ENCODE data around the gene UPK3A. TPM values are rescaled to one million over a fixed set of nuclear protein-coding genes. Genes with fewer than 3 reads are reported as not detected.
"Not testable (repeated sequence)": the region's sequence is repeated elsewhere in the genome, so short reads cannot be mapped to it uniquely, and the experiment has no call there.

The UPK3A gene
- total RNA-seq, 1 donor from 2014 or later, result not detected

DNA sequence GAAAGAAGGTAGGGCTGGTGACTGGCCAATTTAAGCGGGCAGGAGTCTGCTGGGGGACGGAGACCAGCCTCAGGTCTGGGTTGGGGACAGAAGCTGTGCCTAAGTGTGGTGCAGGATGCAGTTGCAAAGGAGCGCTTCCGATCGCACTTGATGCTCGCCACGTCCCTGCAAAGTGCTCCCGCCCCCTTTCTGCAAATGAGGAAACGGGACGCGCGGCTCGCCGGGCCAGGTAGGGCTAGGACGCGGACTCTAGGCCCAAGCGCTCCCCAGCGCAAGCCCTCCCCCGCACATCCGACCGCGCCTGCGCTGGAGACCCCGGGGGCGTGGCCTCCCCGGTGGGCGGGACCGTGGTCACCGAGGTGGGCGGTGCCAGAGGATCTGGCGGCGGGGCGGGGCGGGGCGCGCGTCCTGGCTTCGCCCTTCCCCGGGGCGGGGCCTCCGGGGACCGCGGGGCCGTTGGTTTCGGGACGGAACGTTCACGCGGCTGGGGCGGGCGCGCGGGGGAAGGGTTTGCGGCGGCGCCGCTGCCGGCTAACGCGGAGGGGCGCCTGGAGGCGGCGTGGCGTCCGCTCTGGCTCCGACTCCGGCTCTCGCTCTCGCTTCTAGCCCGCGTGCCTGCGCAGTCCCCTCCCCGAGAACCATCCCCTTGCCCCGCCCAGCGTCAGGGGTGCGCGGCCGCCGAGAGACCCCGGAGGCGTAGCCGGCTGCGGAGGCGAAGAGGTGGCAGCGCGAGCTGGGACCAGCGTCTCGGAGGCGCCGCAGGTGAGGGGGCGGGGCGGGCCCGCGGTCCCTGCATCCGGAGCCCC lies 24.9 kb downstream of the UPK3A start, which contains the start of gene FAM118A:
FAM118A (plus strand) TSS at position 513 of the 806 bp plus-strand sequence. CDS start 12,446 bp downstream, outside the sequence.
- peak; percentile 96 for ATAC-seq

DNA sequence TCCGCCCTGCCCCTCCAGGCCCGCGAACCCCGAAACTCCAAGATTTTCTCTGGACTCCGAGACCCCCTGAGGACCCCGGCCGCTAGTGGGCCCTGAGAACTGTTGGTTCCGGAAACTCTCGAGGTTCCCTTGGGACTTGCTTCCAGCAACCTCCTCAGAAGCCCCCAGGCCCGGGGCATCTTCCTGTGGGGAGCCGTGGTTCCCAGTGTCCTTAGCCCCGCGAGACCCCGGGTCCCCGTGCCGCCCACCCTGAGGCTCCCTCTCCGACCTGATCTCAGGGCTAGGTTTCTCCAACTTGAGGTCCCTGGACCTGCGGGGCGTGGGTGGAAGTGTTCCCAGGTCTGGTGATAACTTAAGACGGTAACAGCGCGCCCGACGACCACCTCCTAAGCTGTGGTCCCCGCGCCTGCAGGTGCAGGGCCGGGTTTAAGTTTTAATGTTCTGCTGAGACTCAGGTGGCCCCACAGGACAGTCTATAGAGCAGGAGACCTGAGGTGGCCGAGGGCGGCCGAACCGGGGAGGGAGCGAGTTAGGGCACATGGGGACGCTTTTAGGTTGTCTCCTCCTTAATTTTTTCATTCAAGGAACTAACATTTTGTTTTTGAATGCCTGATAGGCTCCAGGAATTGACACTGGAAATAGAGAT lies 25.7 kb downstream of the UPK3A start:
- no peak for ATAC-seq

DNA sequence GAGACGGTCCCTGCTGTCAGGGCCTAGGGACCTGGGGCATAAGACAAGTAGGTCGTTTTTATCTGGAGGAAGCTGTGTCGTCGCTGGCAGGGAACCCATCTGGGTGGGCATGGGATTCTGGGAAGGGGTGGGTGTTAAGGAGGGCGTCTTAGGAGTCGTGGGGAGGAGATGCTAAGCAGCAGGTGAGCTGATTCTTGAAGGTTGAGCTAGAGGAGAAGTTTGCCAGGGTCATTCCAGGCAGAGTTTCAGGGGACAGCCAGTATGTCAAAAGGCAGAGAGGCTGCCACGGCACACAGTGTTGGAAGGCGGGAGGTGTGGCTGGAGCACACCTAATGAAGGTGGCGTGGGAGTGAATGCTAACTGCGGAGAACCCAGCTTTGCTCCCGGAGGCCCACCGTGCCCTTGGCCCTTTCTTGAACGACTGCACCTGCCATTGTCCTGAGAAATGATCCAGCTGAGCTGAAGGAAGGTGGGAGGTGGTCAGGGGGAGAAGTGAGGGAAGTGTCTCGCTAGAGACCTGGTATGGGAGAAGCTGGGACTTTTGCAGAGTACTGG lies 26.3 kb downstream of the UPK3A start:
- ATAC-seq, result no peak

DNA sequence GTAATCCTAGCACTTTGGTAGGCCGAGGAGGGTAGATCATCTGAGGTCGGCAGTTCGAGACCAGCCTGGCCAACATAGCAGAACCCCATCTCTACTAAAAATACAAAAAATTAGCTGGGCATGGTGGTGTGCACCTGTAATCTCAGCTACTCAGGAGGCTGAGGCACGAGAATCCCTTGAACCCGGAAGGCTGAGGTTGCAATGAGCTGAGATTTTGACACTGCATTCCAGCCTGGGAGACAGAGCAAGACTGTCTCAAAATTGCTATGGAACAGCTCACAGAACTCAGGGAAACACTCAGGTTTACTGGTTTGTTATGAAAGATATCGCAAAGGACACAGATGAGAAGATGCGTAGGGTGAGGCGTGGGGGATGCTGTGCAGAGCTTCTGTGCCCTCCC lies 27.7 kb downstream of the UPK3A start:
- no peak for ATAC-seq

DNA sequence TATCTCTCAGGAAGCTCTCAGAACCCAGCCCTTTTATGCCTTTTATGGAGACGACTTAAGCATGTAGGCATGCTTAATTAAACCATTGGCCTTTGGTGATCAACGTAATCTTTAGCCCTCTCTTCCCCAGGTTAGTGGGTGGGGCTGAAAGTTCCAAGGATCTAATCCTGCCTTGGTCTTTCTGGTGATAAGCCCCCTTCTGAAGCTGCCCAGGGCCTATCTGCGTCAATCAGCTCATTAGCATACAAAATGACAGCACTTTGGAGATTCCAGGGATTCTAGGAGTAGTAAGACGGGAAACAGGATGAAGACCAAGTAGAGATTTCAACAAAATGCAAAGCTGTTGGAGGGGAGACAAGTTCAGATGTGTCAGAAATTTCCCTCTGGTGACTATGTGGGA lies 28.1 kb downstream of the UPK3A start:
- ATAC-seq, result no peak

DNA sequence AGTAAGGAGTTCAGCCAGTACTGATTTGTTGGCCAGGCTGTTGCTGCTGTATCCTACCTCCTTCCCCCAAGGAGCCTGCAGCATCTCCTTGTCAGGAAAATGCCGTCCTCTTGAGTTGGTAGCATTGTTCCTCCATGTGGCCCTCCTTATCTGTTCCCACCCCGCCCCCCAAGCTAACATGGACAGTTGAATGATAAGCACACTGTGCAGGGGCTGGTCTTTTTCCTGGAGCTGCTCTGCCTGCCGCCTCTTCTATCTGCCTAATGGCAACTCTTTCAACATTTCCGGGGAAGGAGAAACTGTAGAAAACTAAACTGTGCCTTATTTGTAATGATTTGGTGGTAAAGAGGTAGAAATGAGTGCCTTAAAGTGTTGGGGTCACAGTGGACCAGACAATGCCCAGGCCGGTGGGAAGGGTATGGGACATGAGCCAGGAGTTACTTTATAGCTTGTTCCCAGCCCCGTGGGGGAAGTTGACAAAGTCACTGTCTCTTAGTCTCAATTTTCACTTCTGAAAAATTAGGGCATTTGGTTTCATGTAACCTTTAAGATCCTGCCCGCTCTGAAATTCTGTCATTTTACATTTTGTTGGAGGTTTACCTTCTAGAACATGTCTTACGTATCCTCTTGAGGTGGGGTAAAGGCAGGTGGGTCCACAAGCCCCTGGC lies 29.4 kb downstream of the UPK3A start:
- no peak for ATAC-seq

DNA sequence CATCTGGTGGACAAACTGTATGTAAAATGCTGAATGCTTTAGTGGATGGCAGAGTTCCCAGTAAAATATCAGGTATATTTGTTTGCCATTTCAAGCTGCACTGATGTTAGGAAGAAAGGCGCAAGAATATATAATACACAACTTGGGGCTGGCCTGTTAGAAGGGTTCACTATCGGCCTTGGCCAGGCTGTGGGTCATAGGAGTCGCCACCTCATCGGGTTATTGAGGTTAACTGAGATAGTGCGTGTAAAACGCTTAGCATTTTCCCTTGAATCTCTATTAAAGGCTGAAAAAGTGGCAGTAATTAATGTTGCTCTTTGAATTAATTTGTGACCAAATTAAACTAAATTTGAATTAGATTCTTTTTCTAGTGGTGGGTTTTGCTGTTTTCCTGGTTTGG lies 30.0 kb downstream of the UPK3A start:
- ATAC-seq, result no peak

DNA sequence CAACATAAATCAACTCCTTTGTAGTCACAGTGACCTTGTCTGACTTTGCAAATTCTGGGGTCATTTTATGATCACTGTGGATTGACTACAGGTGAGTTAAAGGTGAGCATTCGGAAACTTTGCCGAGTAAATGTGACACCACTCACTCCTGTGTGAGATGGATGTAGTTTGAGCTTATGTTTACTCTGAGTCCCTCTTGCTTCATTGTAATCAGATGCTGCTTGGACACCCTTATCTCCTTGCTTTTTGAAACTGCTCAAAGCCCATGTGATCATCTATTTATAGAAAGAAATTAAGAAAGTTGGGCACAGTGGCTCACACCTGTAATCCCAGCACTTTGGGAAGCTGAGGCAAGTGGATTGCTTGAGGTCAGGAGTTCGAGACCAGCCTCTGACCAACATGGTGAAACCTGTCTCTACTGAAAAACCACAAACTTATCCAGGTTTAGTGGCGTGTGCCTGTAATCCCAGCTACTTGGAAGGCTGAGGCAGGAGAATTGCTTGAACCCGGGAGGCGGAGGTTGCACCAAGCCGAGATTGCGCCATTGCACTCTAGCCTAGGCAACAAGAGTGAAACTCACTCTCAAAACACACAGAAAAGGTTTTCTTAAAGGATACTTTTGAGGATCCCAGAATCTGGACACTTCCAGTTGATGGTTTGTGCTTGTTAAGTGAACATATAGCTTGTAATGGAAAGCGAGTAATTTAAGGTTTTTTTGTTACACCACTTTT lies 32.2 kb downstream of the UPK3A start:
- ATAC-seq, result no peak

DNA sequence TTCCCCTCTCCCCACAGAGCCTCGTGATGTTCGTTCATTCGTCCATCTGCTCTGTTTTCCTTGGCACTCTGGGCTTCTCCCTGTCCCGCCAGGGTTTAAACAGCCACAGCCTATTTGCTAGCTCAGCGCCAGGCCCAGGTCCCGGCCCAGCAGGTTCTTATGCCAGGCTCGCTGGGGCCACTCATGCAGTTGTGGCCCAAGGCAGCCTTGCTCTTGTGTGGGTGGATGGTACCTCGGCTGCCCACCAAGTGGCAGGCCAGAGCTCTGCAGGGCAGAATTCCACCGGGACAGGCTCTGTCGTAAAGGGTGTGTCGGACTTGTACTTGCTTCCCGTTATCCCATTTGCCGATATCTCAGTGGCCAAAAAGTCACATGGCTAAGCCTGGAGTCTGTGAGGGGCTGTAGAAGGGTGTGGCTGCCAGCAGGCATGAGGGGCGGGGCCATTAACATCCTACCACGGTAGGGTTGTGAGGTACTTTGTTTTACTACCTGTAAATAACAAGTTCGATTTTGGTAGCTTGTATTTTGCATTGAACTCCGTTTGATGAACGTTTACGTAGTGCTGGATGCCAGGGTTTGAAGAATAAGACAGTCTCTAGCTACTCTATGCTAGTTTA lies 32.9 kb downstream of the UPK3A start:
- peak; percentile 63 for ATAC-seq

DNA sequence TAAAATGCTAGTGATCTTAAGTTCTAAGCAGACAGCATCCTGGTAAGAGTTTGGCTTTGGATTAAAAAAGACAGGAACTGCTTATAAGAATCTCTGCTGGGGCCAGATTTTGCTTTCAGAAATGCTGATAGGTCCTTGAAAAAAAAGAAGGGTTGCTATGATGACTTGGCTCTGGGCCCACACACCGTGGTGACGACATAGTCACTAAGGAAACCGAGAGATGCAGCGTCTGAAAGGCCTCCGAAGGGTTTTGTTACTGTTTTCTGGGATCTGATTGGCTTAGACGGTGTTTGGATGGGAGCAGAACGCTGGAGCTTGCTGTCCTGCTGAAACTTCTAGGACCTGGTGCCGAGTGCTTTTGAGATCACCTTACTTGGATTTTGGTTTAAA lies 33.4 kb downstream of the UPK3A start:
- peak; percentile 33 for ATAC-seq

DNA sequence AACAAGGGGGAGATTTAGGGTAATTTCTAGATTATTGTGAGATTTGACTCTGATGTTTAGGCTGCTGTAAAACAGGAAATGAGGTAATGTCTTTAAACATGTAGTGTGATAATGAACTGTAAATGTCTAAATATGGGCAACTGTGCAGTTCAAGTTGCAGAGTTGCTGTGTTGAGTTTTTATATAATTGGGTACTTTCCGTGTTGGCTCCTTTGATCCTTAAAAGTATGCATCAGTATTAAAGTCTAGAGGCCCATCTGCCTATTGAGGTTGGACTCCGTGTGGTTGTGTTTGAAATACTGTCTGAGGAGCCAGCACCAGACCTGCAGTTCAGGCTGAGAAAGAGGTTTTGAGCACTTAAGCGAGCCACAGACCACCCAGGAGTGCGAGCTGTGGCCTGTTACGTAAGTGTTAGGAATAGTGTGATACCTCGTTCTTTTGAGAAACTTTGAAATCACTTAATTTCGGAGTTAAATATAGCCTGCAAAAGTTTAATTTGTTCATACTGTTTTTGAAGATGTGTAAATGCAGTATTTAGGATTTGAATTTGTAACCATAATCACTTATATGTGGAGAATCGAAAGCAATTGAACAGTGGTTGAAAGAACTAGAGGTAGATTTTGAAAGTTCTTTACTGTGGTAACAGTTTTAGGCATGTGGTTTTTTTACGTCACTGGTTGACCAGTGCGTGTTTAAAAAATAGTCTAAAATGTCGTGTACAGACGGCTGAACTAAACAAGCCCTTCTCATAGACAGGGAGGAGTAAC lies 34.0 kb downstream of the UPK3A start:
- ATAC-seq, result no peak

DNA sequence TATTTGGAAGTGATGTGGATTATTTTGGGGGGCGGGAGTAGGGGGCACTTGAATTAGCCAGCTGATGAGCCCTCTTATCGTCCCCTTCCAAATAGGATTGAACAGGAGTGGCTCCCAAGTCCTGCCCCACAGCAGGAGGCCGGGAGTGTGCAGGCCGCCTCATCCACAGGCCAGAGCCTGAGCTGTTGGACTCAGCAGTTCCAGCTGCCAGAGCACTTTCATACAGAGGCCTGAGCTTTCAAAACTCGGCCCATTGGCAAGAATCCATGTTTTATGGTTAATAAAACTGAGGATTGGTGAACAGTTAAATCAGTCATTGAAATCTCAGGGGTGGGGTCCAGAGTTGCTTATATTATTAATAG lies 34.6 kb downstream of the UPK3A start:
- ATAC-seq, result no peak

DNA sequence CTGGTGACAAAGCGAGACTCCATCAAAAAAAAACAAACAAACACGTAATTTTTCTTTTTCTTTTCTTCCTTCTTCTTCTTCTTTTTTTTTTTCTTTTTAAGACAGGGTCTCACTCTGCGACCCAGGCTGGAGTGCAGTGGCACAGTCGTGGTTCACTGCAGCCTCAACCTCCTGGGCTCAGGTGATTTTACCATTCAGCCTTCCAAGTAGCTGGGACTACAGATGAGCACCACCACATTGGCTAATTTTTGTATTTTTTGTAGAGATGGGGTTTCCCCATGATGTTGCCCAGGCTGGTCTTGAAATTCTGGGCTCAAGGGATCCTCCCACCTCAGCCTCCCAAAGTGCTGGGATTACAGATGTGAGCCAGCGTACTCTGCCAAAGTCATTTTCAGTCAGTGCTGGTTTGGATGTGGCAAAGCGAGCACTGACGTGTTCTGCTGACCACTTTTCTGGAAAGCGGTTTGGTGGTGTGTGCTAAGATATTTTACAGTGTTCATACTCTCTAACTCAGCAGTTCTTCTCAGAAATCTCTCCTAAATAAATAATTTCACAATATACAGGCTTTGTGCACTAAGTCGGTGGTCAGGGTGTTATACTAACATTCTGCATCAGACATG lies 35.7 kb downstream of the UPK3A start:
- no peak for ATAC-seq

DNA sequence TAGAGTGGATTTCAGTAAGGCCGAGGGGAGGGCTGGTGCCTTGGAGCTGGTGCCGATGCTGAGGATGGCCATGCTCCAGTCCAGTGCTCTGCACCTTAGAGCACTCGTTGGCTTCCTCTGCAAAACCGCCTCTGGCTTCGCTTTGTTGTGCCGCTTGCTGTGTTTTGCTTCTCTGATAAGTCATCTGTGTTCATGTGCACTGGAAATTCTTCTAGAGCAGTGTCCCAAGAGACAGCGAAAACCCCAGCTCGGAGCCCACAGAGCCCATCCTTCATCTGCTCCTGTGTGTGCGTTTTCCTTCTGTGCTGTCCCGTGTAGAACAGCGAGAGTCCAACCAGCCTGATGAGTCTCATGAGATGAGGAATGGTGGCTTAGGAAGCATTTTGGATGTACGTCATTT lies 37.1 kb downstream of the UPK3A start:
- ATAC-seq, result no peak

DNA sequence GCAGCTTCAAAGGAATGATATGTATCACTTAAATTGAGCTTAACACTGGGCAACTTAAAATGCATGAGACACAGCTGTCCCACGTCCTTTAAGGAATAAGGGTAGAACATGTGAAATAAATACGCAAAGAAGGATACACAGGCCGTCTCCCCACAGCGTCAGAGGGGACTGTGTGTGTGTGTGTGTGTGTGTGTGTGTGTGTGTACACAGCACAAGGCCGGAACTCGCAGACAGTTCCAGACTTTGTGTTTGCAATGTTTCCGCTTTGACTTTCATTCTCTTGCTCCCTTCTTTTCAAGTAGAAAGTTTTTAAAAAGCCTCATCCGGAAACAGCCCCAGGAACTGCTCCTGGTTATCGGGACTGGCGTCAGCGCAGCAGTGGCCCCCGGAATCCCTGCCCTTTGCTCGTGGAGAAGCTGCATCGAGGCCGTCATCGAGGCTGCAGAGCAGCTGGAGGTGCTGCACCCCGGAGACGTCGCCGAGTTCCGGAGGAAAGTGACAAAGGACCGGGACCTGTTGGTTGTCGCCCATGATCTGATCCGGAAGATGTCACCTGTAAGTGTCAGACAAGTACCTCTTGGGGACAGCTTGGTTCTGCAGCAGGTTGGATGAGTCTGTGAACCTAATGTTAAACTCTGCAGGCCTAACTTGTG lies 38.2 kb downstream of the UPK3A start:
- ATAC-seq, result no peak

DNA sequence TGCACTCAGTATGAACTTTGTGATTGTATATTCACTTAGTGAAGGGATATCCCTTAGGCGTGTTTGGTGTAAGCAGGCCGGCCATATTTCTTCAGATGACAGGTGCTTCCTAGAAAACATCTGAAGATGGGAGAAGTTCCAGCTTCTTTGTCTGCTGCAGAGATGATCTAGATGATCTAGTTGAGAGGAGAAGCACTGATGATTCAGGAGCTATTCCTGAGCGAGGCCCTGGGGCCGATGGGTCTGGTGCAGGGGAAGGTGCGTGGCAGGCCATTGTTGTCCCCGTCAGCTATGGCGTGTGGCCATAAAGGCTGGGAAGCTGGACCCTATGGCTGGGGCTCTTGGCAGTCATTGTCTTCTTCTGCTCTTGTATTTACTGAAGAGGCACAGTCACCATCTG lies 38.9 kb downstream of the UPK3A start:
- no peak for ATAC-seq

DNA sequence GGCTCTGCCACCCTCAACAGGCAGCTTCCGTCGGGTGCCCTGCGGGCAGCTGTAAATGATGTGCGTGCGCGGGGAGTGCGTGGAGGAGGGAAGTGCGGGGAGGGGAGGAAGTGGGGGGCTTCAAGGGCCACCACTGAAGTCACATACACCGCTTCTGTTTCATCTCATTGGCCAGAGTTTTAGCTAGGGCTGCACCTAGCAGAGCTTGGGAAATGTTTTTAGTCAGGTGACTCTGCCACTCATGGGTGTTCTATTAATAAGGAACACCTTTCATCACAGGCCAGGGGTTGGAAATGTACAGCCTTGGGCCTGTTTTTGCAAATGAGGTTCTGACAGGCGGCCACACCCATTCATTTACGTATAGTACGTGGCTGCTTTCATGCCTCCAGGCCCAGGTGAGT lies 39.6 kb downstream of the UPK3A start:
- ATAC-seq, result peak; percentile 61

DNA sequence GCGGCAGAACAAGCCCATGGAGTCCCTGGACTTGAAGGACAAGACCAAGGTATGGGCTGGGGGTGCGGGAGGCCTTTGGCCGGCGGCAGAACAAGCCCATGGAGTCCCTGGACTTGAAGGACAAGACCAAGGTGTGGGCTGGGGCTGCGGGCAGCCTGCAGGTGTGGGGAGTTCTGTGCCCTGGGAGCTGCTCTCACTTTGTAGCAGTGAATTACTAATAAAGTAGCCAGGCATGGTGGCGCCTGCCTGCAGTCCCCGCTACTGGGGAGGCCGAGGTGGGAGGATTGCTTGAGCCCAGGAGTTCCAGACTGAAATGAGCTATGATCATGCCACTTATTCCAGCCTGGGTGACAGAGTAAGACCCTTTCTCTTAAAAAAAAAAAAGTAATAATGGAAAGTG lies 43.5 kb downstream of the UPK3A start:
- not testable (repeated sequence) for ATAC-seq

DNA sequence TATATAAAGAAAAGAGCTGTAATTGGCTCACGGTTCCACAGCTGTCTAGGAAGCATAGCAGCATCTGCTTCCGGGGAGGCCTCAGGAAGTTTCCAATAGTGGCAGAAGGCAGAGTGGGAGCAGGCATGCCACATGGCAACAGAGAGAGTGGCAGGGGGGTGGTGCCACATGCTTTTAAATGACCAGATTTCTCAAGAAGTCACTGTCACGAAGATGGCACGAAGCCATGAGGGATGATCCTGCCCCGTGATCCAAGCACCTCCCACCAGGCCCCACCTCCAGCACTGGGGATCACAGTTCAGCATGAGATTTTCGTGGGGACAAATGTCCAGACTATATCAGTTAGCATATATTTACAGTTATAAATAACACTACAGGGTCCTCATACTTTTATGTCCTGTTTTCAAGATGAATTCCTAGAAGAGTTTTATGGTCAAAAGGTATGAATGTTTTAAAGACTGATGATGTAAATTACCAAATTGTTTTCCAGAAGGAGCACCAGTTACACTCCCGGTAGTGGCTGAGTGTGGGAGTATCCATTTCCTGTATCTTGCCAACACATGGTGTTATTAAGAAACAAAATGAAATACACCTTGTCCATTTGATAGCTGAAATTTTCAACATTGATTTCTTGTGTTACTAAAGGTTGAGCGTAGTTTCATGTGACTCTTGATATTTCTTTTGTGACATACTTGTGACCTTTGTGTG lies 44.2 kb downstream of the UPK3A start:
- ATAC-seq, result no peak

DNA sequence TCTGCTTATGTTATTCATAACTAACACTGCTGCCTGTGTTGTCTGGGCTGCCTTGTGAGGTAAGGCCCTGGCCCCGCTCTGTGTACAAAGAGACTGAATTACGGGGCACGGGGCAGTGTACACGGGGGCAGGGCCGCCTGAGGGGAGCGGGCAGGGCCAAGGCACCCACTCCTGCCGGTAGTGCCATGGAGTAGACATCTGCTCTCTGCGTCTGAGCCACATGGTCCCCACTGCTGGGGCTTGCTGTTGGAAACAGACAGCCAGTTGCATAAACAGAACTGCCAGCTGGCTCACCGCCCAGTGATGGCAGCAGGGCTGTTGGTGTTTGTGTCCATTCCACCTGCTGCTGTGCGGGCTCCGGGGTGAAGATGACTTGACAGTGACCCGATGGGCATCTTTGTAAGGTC lies 44.8 kb downstream of the UPK3A start:
- no peak for ATAC-seq
